Measurements from ENCODE around the gene APEH. TPM values are rescaled to one million over a fixed set of nuclear protein-coding genes. Genes with fewer than 3 reads are reported as not detected.

APEH gene
- total RNA-seq, 1 experiment from 2014 or later, result 215 TPM

- H2BK120ac ChIP-seq (ENCODE audit: low read depth, low read length, poor library complexity, severe bottlenecking), result no peak overlapping the region
- H3K23me2 ChIP-seq (ENCODE audit: insufficient read length, low read depth, low read length, poor library complexity, severe bottlenecking), result no peaks in the 10 kb centered on the region
- H3K79me1 ChIP-seq (ENCODE audit: insufficient read depth, low read depth, low read length, poor library complexity, severe bottlenecking), result no peaks in the 10 kb centered on the region
- no peaks in the 10 kb centered on the region for H3K4me1 ChIP-seq (ENCODE audit: insufficient read depth, low read length)
- no peaks in the 10 kb centered on the region for H3K79me2 ChIP-seq (ENCODE audit: insufficient read depth, low read length)
- no peak overlapping the region for H2BK12ac ChIP-seq (ENCODE audit: insufficient read length, low read depth, low read length)
- TF ChIP-seq CTCF (conservative IDR thresholded peaks at IDR 0.05), result no peak
- H3K27ac ChIP-seq (ENCODE audit: insufficient read length, low read depth, low read length), result no peak overlapping the region
- no peak overlapping the region for H2BK20ac ChIP-seq (ENCODE audit: low read depth, low read length, poor library complexity, severe bottlenecking)
- no peak overlapping the region for H3K4ac ChIP-seq (ENCODE audit: low read depth, low read length)
- H3K23ac ChIP-seq (ENCODE audit: insufficient read length, low read depth, low read length), result no peak overlapping the region
- H3K4me3 Mint-ChIP-seq, result no peak overlapping the region
- no peak overlapping the region for H4K5ac ChIP-seq (ENCODE audit: insufficient read length, low read depth, low read length)
- DNase-seq, result no peak
- H3K36me3 Mint-ChIP-seq (ENCODE audit: insufficient read depth in 1 of 3, low read depth in 3 of 3), result no peaks in the 10 kb centered on the region; a peak in 1 of 7 replicates
- WGBS (ENCODE audit: extremely low coverage, insufficient read length, low lambda C conversion rate), result no CpG with 5 or more reads among the region's 2 CpGs
- H2BK15ac ChIP-seq (ENCODE audit: low read depth, low read length), result no peak overlapping the region
- H3K56ac ChIP-seq (ENCODE audit: insufficient read length, low read depth, low read length), result no peak overlapping the region
- no peaks in the 10 kb centered on the region; the same call in 1 of the 2 replicates for H3K27me3 Mint-ChIP-seq (ENCODE audit: low read depth)
- H4K8ac ChIP-seq (replicated peaks; ENCODE audit: insufficient read length, low read depth, low read length), result no peak overlapping the region
- no peaks in the 10 kb centered on the region for H4K20me1 ChIP-seq (ENCODE audit: control insufficient read depth, insufficient read depth, insufficient read length)
- no peaks in the 10 kb centered on the region; a peak in 1 of 4 replicates for H3K4me1 Mint-ChIP-seq
- H3K4me2 ChIP-seq (ENCODE audit: insufficient read depth, insufficient read length, low read length), result no peak overlapping the region
- H3K9me3 Mint-ChIP-seq, result no peaks in the 10 kb centered on the region
- H3K14ac ChIP-seq (ENCODE audit: insufficient read depth, low read length), result no peak overlapping the region; the same call in 1 of the 2 replicates
- no peak overlapping the region for H2AFZ ChIP-seq (ENCODE audit: low read length)
- no peaks in the 10 kb centered on the region for H3K27me3 ChIP-seq (ENCODE audit: insufficient read depth, low read length)
- H3K18ac ChIP-seq (ENCODE audit: insufficient read length, low read depth, low read length), result no peak overlapping the region
- peak overlapping the region in 1 of 3 experiments; percentile 44; a peak in 1 of 7 replicates for H3K27ac Mint-ChIP-seq
- no peak overlapping the region for H3T11ph ChIP-seq (ENCODE audit: low read length)
- no peak overlapping the region for H4K91ac ChIP-seq (ENCODE audit: insufficient read length, low read depth, low read length)
- no peak overlapping the region for H3K9ac ChIP-seq (ENCODE audit: extremely low read depth, insufficient read length, low read length)
- no peak overlapping the region for H2BK5ac ChIP-seq (ENCODE audit: insufficient read length, low read length)
- H3K9me3 ChIP-seq (ENCODE audit: control insufficient read depth, low read depth, low read length), result no peaks in the 10 kb centered on the region
- H2AK5ac ChIP-seq (ENCODE audit: insufficient read length, low read length), result no peak overlapping the region
Observed at GRCh38 chr3:49639551-49639950, 34.6 kb upstream of the APEH start.
